ACC112 (cell line): Measurements from ENCODE around the gene SPTSSA.

Experiments
- H2AFZ ChIP-seq: fragments of 200-600 bp; sonication (generic); one replicate; pipeline ENCODE4 v1.6.0; 2017; ENCODE audit warnings: antibody characterized with exemption, low read length; ENCODE audit not compliant: unreplicated experiment
- H3K27ac ChIP-seq: fragments of 200-600 bp; sonication (generic); 2 replicates; pipeline ENCODE4 v1.5.1; 2014; ENCODE audit warnings: low read depth, mild to moderate bottlenecking, antibody characterized with exemption, low read length, moderate library complexity
- H3K27me3 ChIP-seq: fragments of 200-600 bp; sonication (generic); 2 replicates; pipeline ENCODE4 v1.6.1; 2014; ENCODE audit warnings: mild to moderate bottlenecking, antibody characterized with exemption, low read length, moderate library complexity, mixed read lengths; ENCODE audit not compliant: insufficient read depth
- H3K36me3 ChIP-seq: fragments of 200-600 bp; sonication (generic); 2 replicates; pipeline ENCODE4 v1.6.1; 2016; ENCODE audit warnings: mild to moderate bottlenecking, antibody characterized with exemption, low read length, moderate library complexity, mixed read lengths; ENCODE audit not compliant: insufficient read depth
- H3K4me1 ChIP-seq: fragments of 200-600 bp; sonication (generic); one replicate; pipeline ENCODE4 v1.6.1; 2016; ENCODE audit warnings: low read length, mixed read lengths; ENCODE audit not compliant: insufficient read depth, unreplicated experiment, control insufficient read depth
- H3K4me3 ChIP-seq: fragments of 200-600 bp; sonication (generic); 2 replicates; pipeline ENCODE4 v1.5.1; 2014; ENCODE audit warnings: mild to moderate bottlenecking, low read depth, low read length
- H3K79me2 ChIP-seq: fragments of 200-600 bp; sonication (generic); one replicate; pipeline ENCODE4 v1.6.0; 2016; ENCODE audit warnings: low read length; ENCODE audit not compliant: control insufficient read depth, unreplicated experiment, insufficient read depth

The SPTSSA gene

GRCh38 chr14:34472706-34473279, 10.8 kb upstream of the SPTSSA start:
- Histone ChIP-seq H3K4me3 (no peak overlapping the region), H3K4me1 (no peaks in the 10 kb centered on the region), H3K79me2 (no peaks in the 10 kb centered on the region), H3K27me3 (no peaks in the 10 kb centered on the region), H3K36me3 (no peaks in the 10 kb centered on the region), H3K27ac (no peak overlapping the region), H2AFZ (no peak overlapping the region)

GRCh38 chr14:34470319-34470718, 8.3 kb upstream of the SPTSSA start:
- Histone ChIP-seq H2AFZ (no peak overlapping the region), H3K27me3 (no peaks in the 10 kb centered on the region), H3K36me3 (no peaks in the 10 kb centered on the region), H3K27ac (no peak overlapping the region), H3K4me1 (peaks cover 6% of the 10 kb centered on the region), H3K79me2 (no peaks in the 10 kb centered on the region), H3K4me3 (no peak overlapping the region)

- H3K79me2 ChIP-seq = peaks cover under 1% of the 10 kb centered on the region
- H3K4me3 ChIP-seq = no peak overlapping the region
- no peak overlapping the region for H2AFZ ChIP-seq
- H3K4me1 ChIP-seq = peaks cover 13% of the 10 kb centered on the region
- no peaks in the 10 kb centered on the region for H3K36me3 ChIP-seq
- no peak overlapping the region for H3K27ac ChIP-seq
- no peaks in the 10 kb centered on the region for H3K27me3 ChIP-seq
Observed at GRCh38 chr14:34466691-34467090, 4.7 kb upstream of the SPTSSA start.

GRCh38 chr14:34465069-34465859, 3.2 kb upstream of the SPTSSA start:
- Histone ChIP-seq H2AFZ (peak overlapping the region; percentile 93), H3K27me3 (no peaks in the 10 kb centered on the region), H3K79me2 (peaks cover 14% of the 10 kb centered on the region), H3K36me3 (no peaks in the 10 kb centered on the region), H3K4me3 (peak overlapping the region; percentile 50; the same call in 1 of the 2 replicates), H3K27ac (peak overlapping the region; percentile 37; the same call in 1 of the 2 replicates), H3K4me1 (peaks cover 17% of the 10 kb centered on the region)

- Histone ChIP-seq H3K4me1 (peaks cover 25% of the 10 kb centered on the region), H3K27ac (no peak overlapping the region), H3K4me3 (no peak overlapping the region; the same call in 1 of the 2 replicates), H3K27me3 (no peaks in the 10 kb centered on the region), H2AFZ (no peak overlapping the region), H3K79me2 (peaks cover 31% of the 10 kb centered on the region), H3K36me3 (no peaks in the 10 kb centered on the region)
Observed at GRCh38 chr14:34463598-34463961, 1.5 kb upstream of the SPTSSA start.

GRCh38 chr14:34461334-34462131, 507 bp downstream of the SPTSSA start:
- no peaks in the 10 kb centered on the region; the same call in 1 of the 2 replicates for H3K36me3 ChIP-seq
- H3K27ac ChIP-seq = peak overlapping the region; percentile 81
- H3K4me3 ChIP-seq = peak overlapping the region; percentile 77
- H3K79me2 ChIP-seq = peaks cover 49% of the 10 kb centered on the region
- no peak overlapping the region for H2AFZ ChIP-seq
- H3K4me1 ChIP-seq = peaks cover 25% of the 10 kb centered on the region
- no peaks in the 10 kb centered on the region for H3K27me3 ChIP-seq

- no peak overlapping the region for H2AFZ ChIP-seq
- peak overlapping the region; percentile 77 for H3K4me3 ChIP-seq
- peaks cover 24% of the 10 kb centered on the region for H3K4me1 ChIP-seq
- H3K36me3 ChIP-seq = peaks cover 2% of the 10 kb centered on the region; the same call in 1 of the 2 replicates
- H3K27ac ChIP-seq = peak overlapping the region; percentile 81
- H3K27me3 ChIP-seq = no peaks in the 10 kb centered on the region
- H3K79me2 ChIP-seq = peaks cover 54% of the 10 kb centered on the region
Observed at GRCh38 chr14:34460841-34461240, 1.2 kb downstream of the SPTSSA start.

- peaks cover 18% of the 10 kb centered on the region for H3K4me1 ChIP-seq
- H3K36me3 ChIP-seq = peaks cover 2% of the 10 kb centered on the region; the same call in 1 of the 2 replicates
- 0 out of 2 replicates have a peak overlapping the region, but pooled peaks have one; percentile 1 for H3K27ac ChIP-seq
- no peaks in the 10 kb centered on the region for H3K27me3 ChIP-seq
- H3K79me2 ChIP-seq = peaks cover 56% of the 10 kb centered on the region
- no peak overlapping the region for H2AFZ ChIP-seq
- peak overlapping the region; percentile 77 for H3K4me3 ChIP-seq
Observed at GRCh38 chr14:34460295-34460694, 1.7 kb downstream of the SPTSSA start.

GRCh38 chr14:34457186-34457585, 4.9 kb downstream of the SPTSSA start:
- Histone ChIP-seq H3K36me3 (peaks cover 11% of the 10 kb centered on the region; the same call in 1 of the 2 replicates), H3K4me3 (no peak overlapping the region), H3K27ac (no peak overlapping the region), H3K4me1 (peaks cover 16% of the 10 kb centered on the region), H3K79me2 (peaks cover 81% of the 10 kb centered on the region), H3K27me3 (no peaks in the 10 kb centered on the region), H2AFZ (no peak overlapping the region)

GRCh38 chr14:34453226-34453625, 8.8 kb downstream of the SPTSSA start:
- Histone ChIP-seq H3K79me2 (peaks cover 65% of the 10 kb centered on the region), H3K4me1 (peaks cover 8% of the 10 kb centered on the region), H3K4me3 (no peak overlapping the region), H3K36me3 (peaks cover 24% of the 10 kb centered on the region; the same call in 1 of the 2 replicates), H3K27ac (no peak overlapping the region), H2AFZ (no peak overlapping the region), H3K27me3 (no peaks in the 10 kb centered on the region)
